Astrocyte (in vitro differentiated cells and primary cell): ENCODE results near the gene PLXNC1. TPM values are rescaled to one million over a fixed set of nuclear protein-coding genes. Genes with fewer than 3 reads are reported as not detected.

Experiments used
- DNase-seq: peaks from one replicate; pipeline ENCODE4 v3.0.0-alpha.2; 2010; ENCODE audit warnings: low read depth
- FAIRE-seq: peaks from 2 replicates; lab custom pipeline; 2011; peaks lifted over from hg19 to GRCh38; lab: Jason Lieb, UNC
- H2AFZ ChIP-seq: 2 replicates; pipeline ENCODE4 v1.6.0; 2012; ENCODE audit warnings: low read depth, low read length, inconsistent platforms
- H3K27ac ChIP-seq: 2 replicates; pipeline ENCODE4 v1.5.1; 2011; ENCODE audit warnings: low read depth, low read length, inconsistent platforms
- H3K27me3 ChIP-seq: 2 replicates; pipeline ENCODE4 v1.6.0; 2011; ENCODE audit warnings: low read length, inconsistent platforms; ENCODE audit not compliant: insufficient read depth
- H3K36me3 ChIP-seq: 2 replicates; pipeline ENCODE4 v1.5.1; 2011; ENCODE audit warnings: low read length, inconsistent platforms; ENCODE audit not compliant: insufficient read depth
- H3K4me1 ChIP-seq: 2 replicates; pipeline ENCODE4 v1.5.1; 2011; ENCODE audit warnings: low read length, inconsistent platforms; ENCODE audit not compliant: insufficient read depth
- H3K4me2 ChIP-seq: 2 replicates; pipeline ENCODE4 v1.6.0; 2012; ENCODE audit warnings: low read length, inconsistent platforms
- H3K4me3 ChIP-seq: 2 replicates; pipeline ENCODE4 v1.5.1; 2011; ENCODE audit warnings: low read depth, mild to moderate bottlenecking, low read length, inconsistent platforms; ENCODE audit not compliant: insufficient read depth
- H3K79me2 ChIP-seq: 2 replicates; pipeline ENCODE4 v1.6.0; 2012; ENCODE audit warnings: mild to moderate bottlenecking, low read length, inconsistent platforms; ENCODE audit not compliant: insufficient read depth
- H3K9ac ChIP-seq: 2 replicates; pipeline ENCODE4 v1.6.0; 2012; ENCODE audit warnings: mild to moderate bottlenecking, low read length, inconsistent platforms
- H3K9me3 ChIP-seq: 2 replicates; pipeline ENCODE4 v1.5.1; 2012; ENCODE audit warnings: low read depth, mild to moderate bottlenecking, low read length, inconsistent platforms; ENCODE audit not compliant: insufficient read depth
- H4K20me1 ChIP-seq: 2 replicates; pipeline ENCODE4 v1.6.0; 2012; ENCODE audit warnings: low read length, inconsistent platforms; ENCODE audit not compliant: insufficient read depth
- H3K27ac Mint-ChIP-seq: one replicate; pipeline ENCODE4 v1.8.0; 2021; ENCODE audit warnings: mild to moderate bottlenecking, mixed read lengths; ENCODE audit not compliant: unreplicated experiment
- H3K27me3 Mint-ChIP-seq: one replicate; pipeline ENCODE4 v1.8.0; 2021; ENCODE audit warnings: low read depth, mixed read lengths; ENCODE audit not compliant: unreplicated experiment
- H3K36me3 Mint-ChIP-seq: one replicate; pipeline ENCODE4 v1.8.0; 2021; ENCODE audit warnings: low read depth, mixed read lengths; ENCODE audit not compliant: unreplicated experiment
- H3K4me1 Mint-ChIP-seq: one replicate; pipeline ENCODE4 v1.8.0; 2021; ENCODE audit warnings: low read depth, mixed read lengths; ENCODE audit not compliant: unreplicated experiment
- H3K4me3 Mint-ChIP-seq: one replicate; pipeline ENCODE4 v1.8.0; 2021; ENCODE audit warnings: mild to moderate bottlenecking, moderate library complexity, mixed read lengths; ENCODE audit not compliant: unreplicated experiment
- H3K9me3 Mint-ChIP-seq: one replicate; pipeline ENCODE4 v1.8.0; 2021; ENCODE audit warnings: mild to moderate bottlenecking, mixed read lengths; ENCODE audit not compliant: unreplicated experiment
- EZH2 ChIP-seq: IDR thresholded peaks from 2 replicates; pipeline ENCODE4 v1.6.1; 2012; ENCODE audit warnings: mild to moderate bottlenecking, low read length, inconsistent platforms; ENCODE audit not compliant: insufficient read depth
- total RNA-seq: library from RNA; stranded (reverse); gene quantifications from 2 replicates; pipeline ENCODE4 v1.2.1, GENCODE V29; 2021
- TF ChIP-seq, protein P1 (sequence below): IDR thresholded peaks from 2 replicates; pipeline ENCODE4 v1.5.1; 2011; ENCODE audit warnings: low read depth, mild to moderate bottlenecking, inconsistent platforms, low read length, moderate library complexity; ENCODE audit not compliant: insufficient read depth

The PLXNC1 gene
- total RNA-seq, 1 donor from 2014 or later = 6.9 TPM

DNA sequence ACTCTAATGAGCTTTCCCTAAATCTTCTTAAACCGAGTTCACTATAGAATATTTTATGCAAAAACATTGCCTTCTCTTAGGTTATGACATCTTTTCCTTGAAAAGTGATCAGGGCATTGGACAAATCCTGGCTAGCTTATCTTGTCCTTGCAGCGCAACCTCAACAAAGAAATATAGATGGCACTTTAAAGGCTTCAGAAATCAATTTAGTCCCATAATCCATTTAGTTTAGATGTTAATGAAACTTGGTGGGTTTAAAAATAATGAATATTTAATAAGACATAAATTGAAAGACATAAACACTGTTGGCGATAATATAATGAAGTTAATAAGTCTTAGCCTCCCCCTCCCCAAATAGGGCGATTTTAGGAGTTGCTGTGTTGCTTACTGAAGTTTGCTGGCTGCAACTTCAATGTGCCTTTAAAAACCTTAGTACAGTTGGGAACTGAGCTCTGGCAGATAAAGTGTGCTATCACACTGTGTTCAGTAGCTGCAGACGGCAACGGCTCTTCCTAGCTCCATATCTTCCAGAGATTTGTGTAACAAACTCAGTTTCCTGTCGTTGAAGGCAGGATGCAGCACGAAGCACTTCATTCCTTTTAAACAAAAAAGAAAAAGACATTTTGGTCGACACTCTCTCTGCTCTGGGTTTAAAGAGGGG, 19.5 kb downstream of the PLXNC1 start:
- Histone ChIP-seq H3K36me3 (no peaks in the 10 kb centered on the region), H3K4me3 (no peak overlapping the region), H3K4me1 (peaks cover 25% of the 10 kb centered on the region), H3K9ac (no peak overlapping the region), H4K20me1 (no peaks in the 10 kb centered on the region), H3K79me2 (no peaks in the 10 kb centered on the region), H2AFZ (no peak overlapping the region), H3K27me3 (peaks cover 44% of the 10 kb centered on the region), H3K4me2 (no peak overlapping the region), H3K9me3 (no peaks in the 10 kb centered on the region), H3K27ac (no peak overlapping the region)
- peaks cover 2% of the 10 kb centered on the region for H3K9me3 Mint-ChIP-seq
- TF ChIP-seq, protein P1, sequence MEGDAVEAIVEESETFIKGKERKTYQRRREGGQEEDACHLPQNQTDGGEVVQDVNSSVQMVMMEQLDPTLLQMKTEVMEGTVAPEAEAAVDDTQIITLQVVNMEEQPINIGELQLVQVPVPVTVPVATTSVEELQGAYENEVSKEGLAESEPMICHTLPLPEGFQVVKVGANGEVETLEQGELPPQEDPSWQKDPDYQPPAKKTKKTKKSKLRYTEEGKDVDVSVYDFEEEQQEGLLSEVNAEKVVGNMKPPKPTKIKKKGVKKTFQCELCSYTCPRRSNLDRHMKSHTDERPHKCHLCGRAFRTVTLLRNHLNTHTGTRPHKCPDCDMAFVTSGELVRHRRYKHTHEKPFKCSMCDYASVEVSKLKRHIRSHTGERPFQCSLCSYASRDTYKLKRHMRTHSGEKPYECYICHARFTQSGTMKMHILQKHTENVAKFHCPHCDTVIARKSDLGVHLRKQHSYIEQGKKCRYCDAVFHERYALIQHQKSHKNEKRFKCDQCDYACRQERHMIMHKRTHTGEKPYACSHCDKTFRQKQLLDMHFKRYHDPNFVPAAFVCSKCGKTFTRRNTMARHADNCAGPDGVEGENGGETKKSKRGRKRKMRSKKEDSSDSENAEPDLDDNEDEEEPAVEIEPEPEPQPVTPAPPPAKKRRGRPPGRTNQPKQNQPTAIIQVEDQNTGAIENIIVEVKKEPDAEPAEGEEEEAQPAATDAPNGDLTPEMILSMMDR = no peak
- no peak for TF ChIP-seq EZH2
- DNase-seq (no peak), FAIRE-seq (no peak)
- peaks cover 34% of the 10 kb centered on the region for H3K4me1 Mint-ChIP-seq
- H3K27ac Mint-ChIP-seq = no peak overlapping the region
- H3K4me3 Mint-ChIP-seq = no peak overlapping the region
- peaks cover 3% of the 10 kb centered on the region for H3K27me3 Mint-ChIP-seq
- H3K36me3 Mint-ChIP-seq = no peaks in the 10 kb centered on the region

GRCh38 chr12:94169495-94169894, 21.1 kb downstream of the PLXNC1 start:
- H3K79me2 ChIP-seq = no peaks in the 10 kb centered on the region
- H3K27ac ChIP-seq = no peak overlapping the region
- H3K36me3 Mint-ChIP-seq = no peaks in the 10 kb centered on the region
- peaks cover 3% of the 10 kb centered on the region for H3K27me3 Mint-ChIP-seq
- DNase-seq (no peak), FAIRE-seq (no peak)
- no peaks in the 10 kb centered on the region for H3K9me3 ChIP-seq
- no peak overlapping the region for H3K4me3 ChIP-seq
- H3K27me3 ChIP-seq = peaks cover 43% of the 10 kb centered on the region
- H3K9ac ChIP-seq = no peak overlapping the region
- no peaks in the 10 kb centered on the region for H3K36me3 ChIP-seq
- TF ChIP-seq EZH2 = no peak
- TF ChIP-seq, protein P1 = no peak
- H4K20me1 ChIP-seq = no peaks in the 10 kb centered on the region
- no peak overlapping the region for H3K27ac Mint-ChIP-seq
- H3K4me1 ChIP-seq = peaks cover 35% of the 10 kb centered on the region
- no peak overlapping the region for H2AFZ ChIP-seq
- no peak overlapping the region for H3K4me3 Mint-ChIP-seq
- H3K4me2 ChIP-seq = no peak overlapping the region
- peaks cover 2% of the 10 kb centered on the region for H3K9me3 Mint-ChIP-seq
- peaks cover 44% of the 10 kb centered on the region for H3K4me1 Mint-ChIP-seq

- H3K4me1 Mint-ChIP-seq = peaks cover 41% of the 10 kb centered on the region
- H3K36me3 ChIP-seq = no peaks in the 10 kb centered on the region
- no peaks in the 10 kb centered on the region for H3K9me3 ChIP-seq
- H3K4me1 ChIP-seq = peaks cover 29% of the 10 kb centered on the region
- no peak overlapping the region for H3K4me2 ChIP-seq
- no peak for DNase-seq
- no peak overlapping the region for H3K27ac ChIP-seq
- no peak overlapping the region for H2AFZ ChIP-seq
- H3K9me3 Mint-ChIP-seq = peaks cover 2% of the 10 kb centered on the region
- TF ChIP-seq, protein P1 = no peak
- TF ChIP-seq EZH2 = no peak
- peaks cover 3% of the 10 kb centered on the region for H3K27me3 Mint-ChIP-seq
- no peaks in the 10 kb centered on the region for H3K79me2 ChIP-seq
- H3K4me3 Mint-ChIP-seq = no peak overlapping the region
- H3K9ac ChIP-seq = no peak overlapping the region
- H3K27me3 ChIP-seq = peaks cover 36% of the 10 kb centered on the region
- no peak overlapping the region for H3K4me3 ChIP-seq
- peak overlapping the region; percentile 6 for H3K27ac Mint-ChIP-seq
- H4K20me1 ChIP-seq = no peaks in the 10 kb centered on the region
- no peaks in the 10 kb centered on the region for H3K36me3 Mint-ChIP-seq
- FAIRE-seq = no peak
These were observed 21.8 kb downstream of the PLXNC1 start for GRCh38 chr12:94169966-94170689.
